Calu3 (cell line): ENCODE measurements around the gene ALDH2. TPM values are rescaled to one million over a fixed set of nuclear protein-coding genes. Genes with fewer than 3 reads are reported as not detected.

Experiments
- BruUV-seq: library from RNA; stranded (reverse); fragments of 400-500 nt; replicated peaks from 2 replicates; lab custom pipeline; 2021; lab: Mats Ljungman, UMichigan
- CTCF ChIA-PET: fragments of 300-600 bp; sonication (Branson Sonifier 250); formaldehyde crosslinking; loops from one replicate; lab custom pipeline; 2022; ENCODE audit warnings: antibody characterized with exemption; lab: Charles Lee
- DNase-seq: peaks from one replicate; pipeline ENCODE4 v3.0.0; 2022
- H3K27ac Mint-ChIP-seq: one replicate; pipeline ENCODE4 v1.8.0; 2022; ENCODE audit warnings: mixed read lengths; ENCODE audit not compliant: unreplicated experiment
- H3K27me3 Mint-ChIP-seq: one replicate; pipeline ENCODE4 v1.8.0; 2022; ENCODE audit warnings: mixed read lengths; ENCODE audit not compliant: unreplicated experiment
- H3K36me3 Mint-ChIP-seq: one replicate; pipeline ENCODE4 v1.8.0; 2022; ENCODE audit warnings: mild to moderate bottlenecking, moderate library complexity, mixed read lengths; ENCODE audit not compliant: insufficient read depth, unreplicated experiment
- H3K4me1 Mint-ChIP-seq: one replicate; pipeline ENCODE4 v1.8.0; 2022; ENCODE audit warnings: mild to moderate bottlenecking, low read depth, mixed read lengths; ENCODE audit not compliant: unreplicated experiment
- H3K4me3 Mint-ChIP-seq: one replicate; pipeline ENCODE4 v1.8.0; 2022; ENCODE audit warnings: mild to moderate bottlenecking, low read depth, moderate library complexity, mixed read lengths; ENCODE audit not compliant: unreplicated experiment
- H3K9me3 Mint-ChIP-seq: one replicate; pipeline ENCODE4 v1.8.0; 2022; ENCODE audit warnings: low read depth, mixed read lengths; ENCODE audit not compliant: unreplicated experiment
- intact Hi-C: fragments of 100-400 bp; cut with micrococcal nuclease; formaldehyde crosslinking; loops from one replicate; pipeline ENCODE4 v1.10.0; 2022; ENCODE audit not compliant: unreplicated experiment
- microRNA-seq: library from miRNA; unstranded; fragments of <30 nt; microRNA quantifications from one replicate; pipeline ENCODE4 v1.2.0, GENCODE V29; 2022
- total RNA-seq: library from RNA; stranded (reverse); gene quantifications from 2 replicates; pipeline ENCODE4 v1.2.3, GENCODE V29; 2022
- TF ChIP-seq, protein P1 (sequence below): fragments of 200-600 bp; IDR thresholded peaks from one replicate; pipeline ENCODE4 v1.8.0; 2022; ENCODE audit warnings: antibody characterized with exemption; ENCODE audit not compliant: unreplicated experiment

ALDH2 gene
- total RNA-seq, 1 experiment from 2014 or later, result 152 TPM

DNA sequence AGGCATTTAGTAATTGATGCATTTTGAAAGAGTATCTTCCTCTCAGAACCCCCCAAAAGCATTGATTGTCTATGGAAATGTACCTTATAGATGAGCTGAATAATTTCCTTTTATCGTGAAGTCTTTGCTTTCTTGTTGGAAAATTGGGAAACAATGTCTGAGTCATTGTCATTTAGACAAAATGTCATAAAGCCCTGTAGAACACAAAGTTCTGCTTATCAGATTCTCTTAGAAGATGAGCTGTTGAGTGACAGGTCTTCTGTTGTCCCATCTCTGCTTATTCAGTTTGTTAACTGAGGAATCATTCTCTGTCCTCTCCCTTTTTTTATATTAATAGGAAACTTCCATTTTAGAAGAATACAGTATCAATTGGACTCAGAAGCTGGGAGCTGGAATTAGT is 98.2 kb downstream of the ALDH2 start:
- Mint-ChIP-seq H3K4me1 (no peaks in the 10 kb centered on the region), H3K27ac (no peak overlapping the region), H3K9me3 (no peaks in the 10 kb centered on the region), H3K4me3 (no peak overlapping the region), H3K27me3 (no peaks in the 10 kb centered on the region), H3K36me3 (peaks cover 13% of the 10 kb centered on the region)
- TF ChIP-seq, protein P1, sequence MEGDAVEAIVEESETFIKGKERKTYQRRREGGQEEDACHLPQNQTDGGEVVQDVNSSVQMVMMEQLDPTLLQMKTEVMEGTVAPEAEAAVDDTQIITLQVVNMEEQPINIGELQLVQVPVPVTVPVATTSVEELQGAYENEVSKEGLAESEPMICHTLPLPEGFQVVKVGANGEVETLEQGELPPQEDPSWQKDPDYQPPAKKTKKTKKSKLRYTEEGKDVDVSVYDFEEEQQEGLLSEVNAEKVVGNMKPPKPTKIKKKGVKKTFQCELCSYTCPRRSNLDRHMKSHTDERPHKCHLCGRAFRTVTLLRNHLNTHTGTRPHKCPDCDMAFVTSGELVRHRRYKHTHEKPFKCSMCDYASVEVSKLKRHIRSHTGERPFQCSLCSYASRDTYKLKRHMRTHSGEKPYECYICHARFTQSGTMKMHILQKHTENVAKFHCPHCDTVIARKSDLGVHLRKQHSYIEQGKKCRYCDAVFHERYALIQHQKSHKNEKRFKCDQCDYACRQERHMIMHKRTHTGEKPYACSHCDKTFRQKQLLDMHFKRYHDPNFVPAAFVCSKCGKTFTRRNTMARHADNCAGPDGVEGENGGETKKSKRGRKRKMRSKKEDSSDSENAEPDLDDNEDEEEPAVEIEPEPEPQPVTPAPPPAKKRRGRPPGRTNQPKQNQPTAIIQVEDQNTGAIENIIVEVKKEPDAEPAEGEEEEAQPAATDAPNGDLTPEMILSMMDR, result no peak
- CTCF ChIA-PET, result no interaction called here
- no peak for DNase-seq
- no TSS peak for BruUV-seq
- intact Hi-C loops, result no loop called here

Small RNA genes lying within 50 kb of the gene (microRNA-seq; reads per million reads assigned to microRNA genes)
- gene MIR6761, result 1.1 reads per million

Other genes with a start within 250 kb of the ALDH2 start
- gene ATXN2, start 167.6 kb upstream of the ALDH2 start, total RNA-seq, result 109 and 123 TPM in 2 replicates
- 17.8 and 24.0 TPM in 2 replicates for gene BRAP, start 81.0 kb upstream of the ALDH2 start, total RNA-seq
- 38.1 and 50.8 TPM in 2 replicates for gene ACAD10, start 80.9 kb upstream of the ALDH2 start, total RNA-seq
- 84.2 and 84.8 TPM in 2 replicates for gene MAPKAPK5, start 75.3 kb downstream of the ALDH2 start, total RNA-seq
- gene TMEM116, start 246.2 kb downstream of the ALDH2 start, total RNA-seq, result 13.0 and 13.5 TPM in 2 replicates
- 162 and 165 TPM in 2 replicates for gene ERP29, start 246.5 kb downstream of the ALDH2 start, total RNA-seq